Vagina (tissue), 2 donors: ENCODE results near the gene HNMT.

Experiments used
- CTCF ChIP-seq, 3 experiments: fragments of 450-650 bp in 2 of 3; fragments of 200-600 bp in 1 of 3; sonication (generic) in 1 of 3; IDR thresholded peaks; one replicate each; pipeline ENCODE4 v1.5.1; 2017 to 2019; ENCODE audit warnings: antibody characterized with exemption in 3 of 3, mild to moderate bottlenecking in 2 of 3, moderate library complexity in 2 of 3
- POLR2A ChIP-seq, 2 donors: fragments of 450-650 bp; IDR thresholded peaks; one replicate each; pipeline ENCODE4 v1.6.1; 2017; ENCODE audit warnings: antibody characterized with exemption in 2 of 2, mild to moderate bottlenecking in 2 of 2, moderate library complexity in 2 of 2

- TF ChIP-seq CTCF (IDR thresholded peaks at IDR 0.05) (no peak), POLR2A (IDR thresholded peaks at IDR 0.05) (no peak)
These were observed 34.8 kb upstream of the HNMT start for GRCh38 chr2:137929519-137929916.
